ENCODE measurements around the gene AGK. TPM values are rescaled to one million over a fixed set of nuclear protein-coding genes. Genes with fewer than 3 reads are reported as not detected.

AGK gene
- total RNA-seq, 1 donor from 2014 or later = 35.0 TPM

GRCh38 chr7:141693082-141693481, 141.9 kb downstream of the AGK start:
- DNase-seq (ENCODE audit: low spot score in 2 of 2, unreplicated experiment in 2 of 2) = no peak
- no peaks in the 10 kb centered on the region for H3K4me1 Mint-ChIP-seq
- no peaks in the 10 kb centered on the region for H3K36me3 Mint-ChIP-seq

GRCh38 chr7:141695803-141696289, 144.6 kb downstream of the AGK start:
- no peak overlapping the region for H3K27ac Mint-ChIP-seq
- no peaks in the 10 kb centered on the region for H3K27me3 Mint-ChIP-seq (ENCODE audit: low read depth)
- H3K4me1 Mint-ChIP-seq = peaks cover 9% of the 10 kb centered on the region
- no peaks in the 10 kb centered on the region for H3K36me3 Mint-ChIP-seq
- H3K4me3 Mint-ChIP-seq = no peak overlapping the region
- no peaks in the 10 kb centered on the region for H3K9me3 Mint-ChIP-seq
- TF ChIP-seq, protein P1, sequence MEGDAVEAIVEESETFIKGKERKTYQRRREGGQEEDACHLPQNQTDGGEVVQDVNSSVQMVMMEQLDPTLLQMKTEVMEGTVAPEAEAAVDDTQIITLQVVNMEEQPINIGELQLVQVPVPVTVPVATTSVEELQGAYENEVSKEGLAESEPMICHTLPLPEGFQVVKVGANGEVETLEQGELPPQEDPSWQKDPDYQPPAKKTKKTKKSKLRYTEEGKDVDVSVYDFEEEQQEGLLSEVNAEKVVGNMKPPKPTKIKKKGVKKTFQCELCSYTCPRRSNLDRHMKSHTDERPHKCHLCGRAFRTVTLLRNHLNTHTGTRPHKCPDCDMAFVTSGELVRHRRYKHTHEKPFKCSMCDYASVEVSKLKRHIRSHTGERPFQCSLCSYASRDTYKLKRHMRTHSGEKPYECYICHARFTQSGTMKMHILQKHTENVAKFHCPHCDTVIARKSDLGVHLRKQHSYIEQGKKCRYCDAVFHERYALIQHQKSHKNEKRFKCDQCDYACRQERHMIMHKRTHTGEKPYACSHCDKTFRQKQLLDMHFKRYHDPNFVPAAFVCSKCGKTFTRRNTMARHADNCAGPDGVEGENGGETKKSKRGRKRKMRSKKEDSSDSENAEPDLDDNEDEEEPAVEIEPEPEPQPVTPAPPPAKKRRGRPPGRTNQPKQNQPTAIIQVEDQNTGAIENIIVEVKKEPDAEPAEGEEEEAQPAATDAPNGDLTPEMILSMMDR (IDR thresholded peaks at IDR 0.05; ENCODE audit: unreplicated experiment) = no peak
- no peak for DNase-seq (ENCODE audit: low spot score in 2 of 2, unreplicated experiment in 2 of 2)

More at GRCh38 chr7:141693082-141693481, 141.9 kb downstream of the AGK start:
- no peaks in the 10 kb centered on the region for H3K9me3 Mint-ChIP-seq
- TF ChIP-seq, protein P1 (IDR thresholded peaks at IDR 0.05; ENCODE audit: unreplicated experiment) = no peak
- no peak overlapping the region for H3K27ac Mint-ChIP-seq
- H3K4me3 Mint-ChIP-seq = no peak overlapping the region
- H3K27me3 Mint-ChIP-seq (ENCODE audit: low read depth) = no peaks in the 10 kb centered on the region

- Mint-ChIP-seq H3K36me3 (no peaks in the 10 kb centered on the region), H3K9me3 (no peaks in the 10 kb centered on the region), H3K4me3 (no peak overlapping the region), H3K27ac (no peak overlapping the region), H3K4me1 (peaks cover 12% of the 10 kb centered on the region), H3K27me3 (ENCODE audit: low read depth) (no peaks in the 10 kb centered on the region)
- TF ChIP-seq, protein P1 (IDR thresholded peaks at IDR 0.05; ENCODE audit: unreplicated experiment) = no peak
- DNase-seq (ENCODE audit: low spot score in 2 of 2, unreplicated experiment in 2 of 2) = no peak
These were observed 145.1 kb downstream of the AGK start for GRCh38 chr7:141696348-141696747.

- Mint-ChIP-seq H3K9me3 (no peaks in the 10 kb centered on the region), H3K27ac (no peak overlapping the region), H3K4me3 (no peak overlapping the region), H3K27me3 (ENCODE audit: low read depth) (no peaks in the 10 kb centered on the region), H3K4me1 (peaks cover 13% of the 10 kb centered on the region), H3K36me3 (no peaks in the 10 kb centered on the region)
- TF ChIP-seq, protein P1 (IDR thresholded peaks at IDR 0.05; ENCODE audit: unreplicated experiment) = no peak
- DNase-seq (ENCODE audit: low spot score in 2 of 2, unreplicated experiment in 2 of 2) = no peak
These were observed 146.1 kb downstream of the AGK start for GRCh38 chr7:141697211-141697871.

DNA sequence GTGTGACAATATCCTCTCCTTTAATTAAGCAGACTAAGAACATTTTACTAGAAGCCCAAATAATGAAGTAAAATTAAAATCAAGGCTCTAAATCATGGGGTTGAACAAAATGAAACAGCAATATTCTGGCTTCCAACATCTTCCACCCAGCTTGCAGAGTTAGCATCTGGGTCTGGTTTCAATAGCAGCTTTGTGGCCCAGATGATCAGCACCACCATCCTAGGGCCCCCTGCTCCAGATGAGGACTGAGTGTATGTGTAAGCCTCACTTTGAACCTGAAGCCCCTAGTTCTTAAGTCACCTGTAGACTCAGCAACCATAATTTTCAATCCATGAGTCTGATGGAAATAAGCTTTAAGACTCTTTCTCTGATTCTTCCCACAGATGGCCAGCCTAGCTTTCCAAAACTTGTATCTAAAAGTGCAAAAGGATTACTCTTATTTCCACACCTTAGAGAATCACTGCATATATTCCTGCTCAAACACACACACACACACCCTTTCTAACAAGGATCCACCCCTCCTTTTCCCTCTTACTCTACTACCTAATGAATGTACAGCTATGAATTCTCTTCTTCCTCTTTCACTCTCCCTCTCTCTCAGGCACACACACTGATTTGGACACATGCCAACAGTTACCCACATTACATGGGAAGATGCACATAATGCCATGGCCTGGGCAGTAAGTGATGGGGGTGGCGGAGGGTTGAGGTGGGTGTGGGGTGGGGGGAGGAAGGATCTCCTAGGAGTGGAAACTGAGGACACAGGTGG, 147.2 kb downstream of the AGK start:
- Mint-ChIP-seq H3K4me1 (peaks cover 16% of the 10 kb centered on the region), H3K27me3 (ENCODE audit: low read depth) (peaks cover 2% of the 10 kb centered on the region), H3K9me3 (no peaks in the 10 kb centered on the region), H3K4me3 (no peak overlapping the region), H3K27ac (no peak overlapping the region), H3K36me3 (no peaks in the 10 kb centered on the region)
- DNase-seq (ENCODE audit: low spot score in 2 of 2, unreplicated experiment in 2 of 2) = no peak
- TF ChIP-seq, protein P1 (IDR thresholded peaks at IDR 0.05; ENCODE audit: unreplicated experiment) = no peak
